GM12878 (cell line): Measurements from ENCODE around the gene CPS1. TPM values are rescaled to one million over a fixed set of nuclear protein-coding genes. Genes with fewer than 3 reads are reported as not detected.

ENCODE experiments used
- ATAC-seq: fragments of 200-7000 bp; cut with Tn5 transposase; 3 replicates; pipeline ENCODE4 v1.9.1; 2020; ENCODE audit warnings: mild to moderate bottlenecking, moderate library complexity
- BruUV-seq: library from RNA; stranded (reverse); fragments of 400-500 nt; replicated peaks from 2 replicates; lab custom pipeline; 2021; lab: Mats Ljungman, UMichigan
- CTCF ChIA-PET: fragments of 300-600 bp; sonication (Branson Sonifier 250); formaldehyde crosslinking; extraction: SDS; loops from one replicate; lab custom pipeline; 2021; ENCODE audit warnings: inconsistent platforms; lab: Yijun Ruan, JAX
- POLR2A ChIA-PET: fragments of 350-600 bp; formaldehyde crosslinking; extraction: SDS; loops from one replicate; lab custom pipeline; 2021; ENCODE audit warnings: inconsistent platforms; lab: Charles Lee
- RAD21 ChIA-PET: fragments of 300-600 bp; sonication (Branson Sonifier 250); formaldehyde crosslinking; loops from one replicate; lab custom pipeline; 2023; ENCODE audit warnings: antibody characterized with exemption; ENCODE audit not compliant: unreplicated experiment; lab: Charles Lee
- SMC1A ChIA-PET: fragments of 300-600 bp; sonication (Branson Sonifier 250); formaldehyde crosslinking; loops from one replicate; lab custom pipeline; 2023; ENCODE audit not compliant: unreplicated experiment, uncharacterized antibody; lab: Charles Lee
- DNase-seq: peaks from one replicate; pipeline ENCODE4 v3.0.0-alpha.2; 2011; ENCODE audit warnings: low read depth, low spot score
- FAIRE-seq: peaks from 3 replicates; lab custom pipeline; 2011; peaks lifted over from hg19 to GRCh38; lab: Jason Lieb, UNC
- H2AFZ ChIP-seq: 2 replicates; pipeline ENCODE4 v1.6.0; 2011; ENCODE audit warnings: low read depth, low read length, control low read depth; ENCODE audit not compliant: control insufficient read depth
- H3K27ac ChIP-seq: 2 replicates; pipeline ENCODE4 v1.5.1; 2011; ENCODE audit warnings: control low read depth; ENCODE audit not compliant: control insufficient read depth, insufficient read depth
- H3K27me3 ChIP-seq, 2 experiments: replicated peaks in 1 of 2; 2 replicates each; pipeline versions ENCODE4 v1.6.0 to v1.6.1; 2011; ENCODE audit warnings: low read length in 1 of 2; ENCODE audit not compliant: control insufficient read depth in 2 of 2, insufficient read depth in 2 of 2
- H3K36me3 ChIP-seq, 2 experiments: 2 replicates each; pipeline ENCODE4 v1.5.1; 2011; ENCODE audit warnings: low read length in 1 of 2; ENCODE audit not compliant: control insufficient read depth in 2 of 2, insufficient read depth in 2 of 2
- H3K4me1 ChIP-seq: 2 replicates; pipeline ENCODE4 v1.6.1; 2011; ENCODE audit warnings: mild to moderate bottlenecking, low read length, moderate library complexity, mixed read lengths; ENCODE audit not compliant: control insufficient read depth, insufficient read depth
- H3K4me2 ChIP-seq: 2 replicates; pipeline ENCODE4 v1.6.0; 2011; ENCODE audit warnings: control low read depth; ENCODE audit not compliant: control insufficient read depth, insufficient read depth
- H3K4me3 ChIP-seq: fragments of 200-600 bp; sonication (generic); 2 replicates; pipeline ENCODE4 v1.5.1; 2016
- H3K79me2 ChIP-seq: 2 replicates; pipeline ENCODE4 v1.6.0; 2011; ENCODE audit warnings: low read length; ENCODE audit not compliant: control insufficient read depth, insufficient read depth
- H3K9ac ChIP-seq: 2 replicates; pipeline ENCODE4 v1.8.0; 2011; ENCODE audit warnings: low read length, control low read depth, mixed read lengths; ENCODE audit not compliant: control insufficient read depth, insufficient read depth
- H3K9me3 ChIP-seq: replicated peaks from 3 replicates; pipeline ENCODE4 v1.5.1; 2011; ENCODE audit warnings: mild to moderate bottlenecking, low read length; ENCODE audit not compliant: control insufficient read depth, insufficient read depth
- H4K20me1 ChIP-seq: 2 replicates; pipeline ENCODE4 v1.6.0; 2011; ENCODE audit not compliant: control insufficient read depth, insufficient read depth
- CREB1 ChIP-seq: IDR thresholded peaks from 2 replicates; pipeline ENCODE4 v1.6.1; 2012; ENCODE audit warnings: low read depth, mild to moderate bottlenecking, inconsistent platforms
- HDGF ChIP-seq: fragments of 450-650 bp; IDR thresholded peaks from 2 replicates; pipeline ENCODE4 v1.6.1; 2016; ENCODE audit warnings: antibody characterized with exemption
- KAT2A ChIP-seq: conservative IDR thresholded peaks from 2 replicates; pipeline ENCODE4 v1.6.1; 2011; ENCODE audit warnings: low read depth, low read length; ENCODE audit not compliant: control insufficient read depth
- MEF2A ChIP-seq: IDR thresholded peaks from 2 replicates; pipeline ENCODE4 v1.6.1; 2011; ENCODE audit warnings: low read depth, mild to moderate bottlenecking, low read length, moderate library complexity; ENCODE audit not compliant: insufficient read depth
- RELA ChIP-seq: fragments of 450-650 bp; IDR thresholded peaks from 2 replicates; pipeline ENCODE4 v1.8.0; 2014; ENCODE audit warnings: borderline replicate concordance; ENCODE audit not compliant: partially characterized antibody
- RUNX3 ChIP-seq: IDR thresholded peaks from 2 replicates; pipeline ENCODE4 v1.6.1; 2012; ENCODE audit warnings: low read length, inconsistent platforms
- SP1 ChIP-seq: IDR thresholded peaks from one replicate; pipeline ENCODE4 v1.6.1; 2011; ENCODE audit warnings: low read depth, low read length
- ZNF207 ChIP-seq: fragments of 450-650 bp; IDR thresholded peaks from 2 replicates; pipeline ENCODE4 v1.6.1; 2014; ENCODE audit warnings: antibody characterized with exemption, mild to moderate bottlenecking, borderline replicate concordance
- WGBS: methylation state at CpG from one replicate; pipeline ENCODE4 v1.1.6; 2016; ENCODE audit warnings: low lambda C conversion rate; ENCODE audit not compliant: insufficient replicate concordance, insufficient coverage; ENCODE audit errors: missing lambda C conversion rate; 5-methylcytosine and 5-hydroxymethylcytosine counted together
- in situ Hi-C: fragments of 300-500 bp; cut with MboI; formaldehyde crosslinking; loops from 9 replicates; pipeline ENCODE4 v1.14.3; 2018; ENCODE audit warnings: mixed read lengths
- intact Hi-C: fragments of 100-400 bp; cut with micrococcal nuclease; formaldehyde crosslinking; loops from one replicate; pipeline ENCODE4 v1.14.2; 2022; ENCODE audit not compliant: unreplicated experiment
- polyA plus RNA-seq, 11 experiments: library from polyadenylated mRNA; depleted of rRNA in 4 of 11; unstranded in 6 of 11; stranded (reverse) in 5 of 11; fragments of >200 nt; fragmentation: Nextera tagmentation in 4 of 11; fragmentation: Illumina TruSeq in 1 of 11; extraction: Ambion mirVana in 4 of 11; extraction: Trizol in 1 of 11; gene quantifications; 1 replicate in 1 of 11; 2 replicates in 10 of 11; pipeline versions ENCODE4 v1.2.1 to v1.2.3, GENCODE V29; 2011 to 2016; ENCODE audit warnings: inconsistent platforms in 2 of 11, missing spikeins in 2 of 11, low read depth in 1 of 11
- total RNA-seq, 4 experiments: library from RNA; depleted of rRNA in 3 of 4; stranded (reverse); fragments of >200 nt in 3 of 4; fragmentation: Illumina TruSeq in 1 of 4; extraction: Trizol in 1 of 4; gene quantifications; 2 replicates each; pipeline versions ENCODE4 v1.2.1 to v1.2.3, GENCODE V29; 2013 to 2021
- TF ChIP-seq, protein P1 (sequence below): fragments of 450-650 bp; IDR thresholded peaks from 2 replicates; pipeline ENCODE4 v1.6.1; 2014; ENCODE audit warnings: mild to moderate bottlenecking
- TF ChIP-seq, protein P2 (sequence below): fragments of 450-650 bp; IDR thresholded peaks from 2 replicates; pipeline ENCODE4 v1.6.1; 2017; ENCODE audit warnings: borderline replicate concordance

The CPS1 gene
- total and polyA plus RNA-seq, 10 of the 15 experiments (the other 5 are each of a cell fraction or from before 2014, with no cell fraction given): 0.20 to 4.6 (median 0.55) TPM

DNA sequence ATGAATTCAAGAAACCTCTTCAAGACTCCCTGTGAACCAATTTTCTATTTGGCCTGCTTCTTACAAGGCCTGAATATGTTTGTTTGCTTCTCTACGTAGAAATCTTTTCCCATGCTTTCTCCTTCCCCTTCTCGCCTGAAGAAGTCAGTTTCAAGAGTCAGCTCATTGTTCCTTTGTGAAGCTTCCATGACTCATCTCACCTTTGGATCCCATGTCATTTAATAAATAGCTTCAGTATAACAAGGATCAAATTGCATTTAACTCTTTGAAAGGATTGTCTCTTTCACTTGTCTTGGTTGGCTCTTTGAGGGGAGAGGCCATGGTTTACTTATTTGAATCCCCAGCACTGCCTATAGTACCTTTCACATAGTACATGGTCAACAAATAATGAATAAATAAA is 28.4 kb downstream of the CPS1 start:
- Histone ChIP-seq H3K9me3 (no peaks in the 10 kb centered on the region), H4K20me1 (no peaks in the 10 kb centered on the region), H3K4me3 (no peak overlapping the region), H3K36me3 (no peaks in the 10 kb centered on the region), H2AFZ (no peak overlapping the region), H3K27ac (no peak overlapping the region), H3K79me2 (no peaks in the 10 kb centered on the region), H3K9ac (no peak overlapping the region), H3K27me3 (no peaks in the 10 kb centered on the region), H3K4me2 (no peak overlapping the region), H3K4me1 (no peaks in the 10 kb centered on the region)
- ChIA-PET CTCF (no interaction called here), SMC1A (interaction anchor here (1.8 kb wide), 1 partner anchor 10 kb away, joined by 5 read pairs; no protein-coding TSS in a partner anchor), POLR2A (no interaction called here), RAD21 (no interaction called here)
- intact Hi-C loops (no loop called here), in situ Hi-C loops (no loop called here)
- DNase-seq (no peak), FAIRE-seq (no peak), ATAC-seq (no peak)
- WGBS: 26% methylated on average over 2 of the region's 2 CpGs
- no TSS peak for BruUV-seq
- TF ChIP-seq RUNX3 (no peak), CREB1 (no peak), MEF2A (no peak), ZNF207 (no peak), HDGF (no peak), RELA (no peak), SP1 (no peak), KAT2A (no peak)
- TF ChIP-seq, protein P1, sequence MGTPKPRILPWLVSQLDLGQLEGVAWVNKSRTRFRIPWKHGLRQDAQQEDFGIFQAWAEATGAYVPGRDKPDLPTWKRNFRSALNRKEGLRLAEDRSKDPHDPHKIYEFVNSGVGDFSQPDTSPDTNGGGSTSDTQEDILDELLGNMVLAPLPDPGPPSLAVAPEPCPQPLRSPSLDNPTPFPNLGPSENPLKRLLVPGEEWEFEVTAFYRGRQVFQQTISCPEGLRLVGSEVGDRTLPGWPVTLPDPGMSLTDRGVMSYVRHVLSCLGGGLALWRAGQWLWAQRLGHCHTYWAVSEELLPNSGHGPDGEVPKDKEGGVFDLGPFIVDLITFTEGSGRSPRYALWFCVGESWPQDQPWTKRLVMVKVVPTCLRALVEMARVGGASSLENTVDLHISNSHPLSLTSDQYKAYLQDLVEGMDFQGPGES: no peak
- TF ChIP-seq, protein P2, sequence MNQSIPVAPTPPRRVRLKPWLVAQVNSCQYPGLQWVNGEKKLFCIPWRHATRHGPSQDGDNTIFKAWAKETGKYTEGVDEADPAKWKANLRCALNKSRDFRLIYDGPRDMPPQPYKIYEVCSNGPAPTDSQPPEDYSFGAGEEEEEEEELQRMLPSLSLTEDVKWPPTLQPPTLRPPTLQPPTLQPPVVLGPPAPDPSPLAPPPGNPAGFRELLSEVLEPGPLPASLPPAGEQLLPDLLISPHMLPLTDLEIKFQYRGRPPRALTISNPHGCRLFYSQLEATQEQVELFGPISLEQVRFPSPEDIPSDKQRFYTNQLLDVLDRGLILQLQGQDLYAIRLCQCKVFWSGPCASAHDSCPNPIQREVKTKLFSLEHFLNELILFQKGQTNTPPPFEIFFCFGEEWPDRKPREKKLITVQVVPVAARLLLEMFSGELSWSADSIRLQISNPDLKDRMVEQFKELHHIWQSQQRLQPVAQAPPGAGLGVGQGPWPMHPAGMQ: no peak
